ENCODE results near the gene FUT9. TPM values are rescaled to one million over a fixed set of nuclear protein-coding genes. Genes with fewer than 3 reads are reported as not detected.

Gene FUT9
- total RNA-seq, 2 donors from 2014 or later, result not detected

DNA sequence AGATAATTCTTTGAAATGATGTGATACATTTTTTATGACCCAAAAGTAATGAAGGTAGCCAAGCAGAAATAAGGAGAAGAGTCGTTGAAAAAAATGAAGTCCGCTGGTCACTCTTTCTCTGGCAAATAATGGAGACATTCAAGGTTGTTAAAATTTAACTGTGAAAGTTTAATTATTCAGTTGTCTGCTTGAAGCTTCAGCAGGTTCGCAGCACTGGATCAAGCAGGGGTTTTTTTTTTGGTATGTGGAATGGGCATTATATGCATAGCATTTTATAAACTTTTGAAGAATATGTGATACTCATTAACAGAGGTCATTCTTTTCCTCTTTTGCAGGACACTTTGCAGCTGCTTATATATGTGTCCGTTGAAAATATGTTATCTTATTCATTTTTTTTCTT, 21.6 kb upstream of the FUT9 start:
- no peak overlapping the region for H3K9ac ChIP-seq (ENCODE audit: low read depth in 2 of 2, low read length in 2 of 2)
- no peaks in the 10 kb centered on the region for H3K4me1 ChIP-seq
- DNase-seq, result no peak
- TF ChIP-seq, protein P1, sequence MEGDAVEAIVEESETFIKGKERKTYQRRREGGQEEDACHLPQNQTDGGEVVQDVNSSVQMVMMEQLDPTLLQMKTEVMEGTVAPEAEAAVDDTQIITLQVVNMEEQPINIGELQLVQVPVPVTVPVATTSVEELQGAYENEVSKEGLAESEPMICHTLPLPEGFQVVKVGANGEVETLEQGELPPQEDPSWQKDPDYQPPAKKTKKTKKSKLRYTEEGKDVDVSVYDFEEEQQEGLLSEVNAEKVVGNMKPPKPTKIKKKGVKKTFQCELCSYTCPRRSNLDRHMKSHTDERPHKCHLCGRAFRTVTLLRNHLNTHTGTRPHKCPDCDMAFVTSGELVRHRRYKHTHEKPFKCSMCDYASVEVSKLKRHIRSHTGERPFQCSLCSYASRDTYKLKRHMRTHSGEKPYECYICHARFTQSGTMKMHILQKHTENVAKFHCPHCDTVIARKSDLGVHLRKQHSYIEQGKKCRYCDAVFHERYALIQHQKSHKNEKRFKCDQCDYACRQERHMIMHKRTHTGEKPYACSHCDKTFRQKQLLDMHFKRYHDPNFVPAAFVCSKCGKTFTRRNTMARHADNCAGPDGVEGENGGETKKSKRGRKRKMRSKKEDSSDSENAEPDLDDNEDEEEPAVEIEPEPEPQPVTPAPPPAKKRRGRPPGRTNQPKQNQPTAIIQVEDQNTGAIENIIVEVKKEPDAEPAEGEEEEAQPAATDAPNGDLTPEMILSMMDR (IDR thresholded peaks at IDR 0.05), result no peak
- H3K4me3 ChIP-seq, result no peak overlapping the region
- H3K27me3 ChIP-seq, result no peaks in the 10 kb centered on the region
- H3K36me3 ChIP-seq, result no peaks in the 10 kb centered on the region
- no peak overlapping the region for H3K27ac ChIP-seq
- no peaks in the 10 kb centered on the region for H3K9me3 ChIP-seq
- intact Hi-C loops (cut with DNase I), result no loop called here

DNA sequence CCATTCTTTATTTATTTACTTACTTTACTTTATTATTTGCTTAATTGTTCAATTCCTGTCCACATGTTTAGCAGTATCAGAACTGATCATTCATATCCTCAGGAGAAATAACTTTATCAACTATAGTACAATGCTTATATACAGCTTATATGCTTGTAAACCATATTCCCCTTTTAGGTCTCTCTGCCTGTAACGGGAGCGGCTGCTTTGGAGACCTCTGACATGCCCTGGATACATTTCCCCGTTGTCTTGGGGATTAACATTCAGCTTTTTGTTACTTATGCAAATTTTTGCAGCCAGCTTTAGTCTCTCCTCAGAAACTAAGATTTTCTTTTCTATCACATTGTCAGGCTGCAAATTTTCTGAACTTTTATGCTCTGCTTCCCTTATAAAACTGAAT, 17.6 kb upstream of the FUT9 start:
- no peak for DNase-seq
- TF ChIP-seq, protein P1 (IDR thresholded peaks at IDR 0.05), result no peak
- Histone ChIP-seq H3K9me3 (no peaks in the 10 kb centered on the region), H3K36me3 (no peaks in the 10 kb centered on the region), H3K4me1 (no peaks in the 10 kb centered on the region), H3K4me3 (no peak overlapping the region), H3K27me3 (no peaks in the 10 kb centered on the region), H3K9ac (ENCODE audit: low read depth in 2 of 2, low read length in 2 of 2) (no peak overlapping the region), H3K27ac (no peak overlapping the region)
- intact Hi-C loops (cut with DNase I), result no loop called here

DNA sequence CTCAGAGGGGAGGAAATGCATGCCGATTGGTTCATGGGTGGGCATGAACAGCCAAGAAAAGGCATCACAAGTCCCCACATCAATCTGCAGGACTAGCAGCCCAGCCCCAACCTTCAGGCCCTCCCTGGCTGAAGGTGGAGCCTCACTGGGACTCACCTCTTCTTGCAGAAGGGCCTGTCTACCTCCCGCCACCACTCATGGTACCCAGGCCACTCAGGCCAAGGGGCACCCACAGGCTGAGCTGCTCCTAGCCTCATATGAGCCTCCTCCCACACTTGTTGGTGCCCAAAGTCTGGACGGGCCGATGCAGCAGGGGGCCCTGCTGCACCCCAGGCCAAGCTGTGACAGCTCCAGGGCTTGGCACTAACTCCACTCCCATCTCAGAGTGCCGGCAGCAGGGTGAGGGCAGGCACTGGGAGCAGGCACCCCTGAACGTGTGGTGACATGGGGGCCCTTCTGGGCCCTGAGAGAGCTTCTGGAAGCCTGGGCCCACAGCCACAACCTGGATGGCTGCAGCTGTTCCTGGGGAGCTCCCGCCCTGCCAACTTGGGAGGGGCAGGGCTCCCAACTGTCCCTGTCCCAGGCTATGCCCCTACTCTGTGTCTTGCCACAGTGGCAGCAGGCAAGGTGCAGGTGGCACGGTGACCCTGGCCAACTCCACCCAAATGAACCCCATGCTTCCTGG, 13.7 kb upstream of the FUT9 start:
- Histone ChIP-seq H3K9ac (ENCODE audit: low read depth in 2 of 2, low read length in 2 of 2) (no peak overlapping the region), H3K27me3 (no peaks in the 10 kb centered on the region), H3K4me3 (no peak overlapping the region), H3K9me3 (no peaks in the 10 kb centered on the region), H3K27ac (no peak overlapping the region), H3K4me1 (no peaks in the 10 kb centered on the region), H3K36me3 (no peaks in the 10 kb centered on the region)
- TF ChIP-seq, protein P1 (IDR thresholded peaks at IDR 0.05), result no peak
- intact Hi-C loops (cut with DNase I), result no loop called here
- no peak for DNase-seq

DNA sequence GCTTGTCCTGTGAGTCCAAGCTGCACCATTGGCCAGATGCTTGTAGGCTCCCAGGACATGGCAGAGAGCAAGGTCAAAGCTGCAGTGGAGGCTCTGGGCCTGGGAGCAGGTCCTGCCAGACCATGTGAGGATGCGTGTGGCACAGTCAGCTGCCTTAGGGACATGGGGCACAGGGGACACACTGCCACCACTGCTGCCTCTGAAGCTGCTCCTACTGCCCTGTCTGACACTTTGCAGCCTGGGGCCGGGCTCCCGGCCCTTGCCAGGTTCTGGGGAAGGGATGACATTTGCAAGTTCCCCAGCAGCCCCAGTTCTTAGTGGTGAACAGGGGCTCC, 13.2 kb upstream of the FUT9 start:
- TF ChIP-seq, protein P1 (IDR thresholded peaks at IDR 0.05), result no peak
- Histone ChIP-seq H3K4me1 (no peaks in the 10 kb centered on the region), H3K9ac (ENCODE audit: low read depth in 2 of 2, low read length in 2 of 2) (no peak overlapping the region), H3K27me3 (no peaks in the 10 kb centered on the region), H3K9me3 (no peaks in the 10 kb centered on the region), H3K4me3 (no peak overlapping the region), H3K36me3 (no peaks in the 10 kb centered on the region), H3K27ac (no peak overlapping the region)
- intact Hi-C loops (cut with DNase I), result no loop called here
- no peak for DNase-seq

DNA sequence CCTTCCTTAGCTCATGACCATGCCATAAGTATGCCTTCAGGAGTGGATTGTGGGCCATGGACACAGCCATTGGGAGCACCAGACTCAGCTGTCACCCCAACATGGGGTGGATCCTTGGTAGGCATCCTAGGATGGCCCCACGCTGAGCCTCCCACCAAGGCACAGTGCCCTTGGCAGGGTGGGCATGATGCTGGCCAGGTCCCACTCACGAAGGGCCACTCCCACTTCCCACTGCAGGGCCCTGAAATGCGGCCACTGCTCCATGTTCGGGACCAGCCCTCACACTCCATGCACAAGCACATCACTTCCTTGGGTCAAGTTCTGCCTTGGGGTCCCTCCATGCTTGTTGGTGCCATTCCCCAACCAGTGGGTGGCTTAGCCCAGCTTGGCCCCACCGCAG, 12.9 kb upstream of the FUT9 start:
- no peaks in the 10 kb centered on the region for H3K27me3 ChIP-seq
- no peak overlapping the region for H3K4me3 ChIP-seq
- no peak for DNase-seq
- H3K9ac ChIP-seq (ENCODE audit: low read depth in 2 of 2, low read length in 2 of 2), result no peak overlapping the region
- H3K27ac ChIP-seq, result no peak overlapping the region
- TF ChIP-seq, protein P1 (IDR thresholded peaks at IDR 0.05), result no peak
- H3K36me3 ChIP-seq, result no peaks in the 10 kb centered on the region
- intact Hi-C loops (cut with DNase I), result no loop called here
- no peaks in the 10 kb centered on the region for H3K4me1 ChIP-seq
- H3K9me3 ChIP-seq, result no peaks in the 10 kb centered on the region
